OCI-LY1 (cell line): ENCODE results near the gene ERI2.

ENCODE experiments used
- H2AFZ ChIP-seq: fragments of 200-600 bp; sonication (generic), shearing (Covaris generic); 2 replicates; pipeline ENCODE4 v1.6.0; 2014; ENCODE audit warnings: antibody characterized with exemption, mild to moderate bottlenecking, low read length
- H3F3A ChIP-seq: fragments of 200-600 bp; sonication (generic), shearing (Covaris generic); 2 replicates; pipeline ENCODE4 v1.6.0; 2014; ENCODE audit warnings: mild to moderate bottlenecking, antibody characterized with exemption, low read length, moderate library complexity; ENCODE audit not compliant: insufficient read depth
- H3K27ac ChIP-seq: fragments of 200-600 bp; sonication (generic); 2 replicates; pipeline ENCODE4 v1.5.1; 2014; ENCODE audit warnings: low read length, mixed run types, mild to moderate bottlenecking, low read depth; ENCODE audit not compliant: poor library complexity, severe bottlenecking
- H3K27me3 ChIP-seq: fragments of 200-600 bp; sonication (generic); 2 replicates; pipeline ENCODE4 v1.6.0; 2014; ENCODE audit warnings: antibody characterized with exemption, mild to moderate bottlenecking, low read length, moderate library complexity; ENCODE audit not compliant: insufficient read depth
- H3K36me3 ChIP-seq: fragments of 200-600 bp; sonication (generic); 2 replicates; pipeline ENCODE4 v1.6.1; 2014; ENCODE audit warnings: mild to moderate bottlenecking, antibody characterized with exemption, low read length, moderate library complexity, mixed read lengths; ENCODE audit not compliant: insufficient read depth
- H3K4me1 ChIP-seq: fragments of 200-600 bp; sonication (generic); 2 replicates; pipeline ENCODE4 v1.5.1; 2014; ENCODE audit warnings: mild to moderate bottlenecking, low read length, moderate library complexity; ENCODE audit not compliant: insufficient read depth, severe bottlenecking
- H3K4me2 ChIP-seq: fragments of 200-600 bp; sonication (generic), shearing (Covaris generic); 2 replicates; pipeline ENCODE4 v1.6.1; 2014; ENCODE audit warnings: low read length
- H3K4me3 ChIP-seq: fragments of 200-600 bp; sonication (generic); 2 replicates; pipeline ENCODE4 v1.5.1; 2014; ENCODE audit warnings: low read length, low read depth, mild to moderate bottlenecking, mixed read lengths; ENCODE audit not compliant: poor library complexity, severe bottlenecking
- H3K79me2 ChIP-seq: fragments of 200-600 bp; shearing (Covaris generic); 2 replicates; pipeline ENCODE4 v1.6.1; 2016; ENCODE audit warnings: mixed run types, low read length, mixed read lengths; ENCODE audit not compliant: insufficient read depth
- H3K9ac ChIP-seq: fragments of 200-600 bp; sonication (generic), shearing (Covaris generic); 2 replicates; pipeline ENCODE4 v1.6.1; 2014; ENCODE audit warnings: mild to moderate bottlenecking, low read length, mixed read lengths
- H3K9me2 ChIP-seq: fragments of 200-600 bp; sonication (generic), shearing (Covaris generic); 2 replicates; pipeline ENCODE4 v1.6.1; 2014; ENCODE audit warnings: low read depth, mild to moderate bottlenecking, low read length, mixed read lengths
- H3K9me3 ChIP-seq: fragments of 200-600 bp; shearing (Covaris generic); 2 replicates; pipeline ENCODE4 v1.6.1; 2014; ENCODE audit warnings: low read length, mixed read lengths
- H4K20me1 ChIP-seq: fragments of 200-600 bp; sonication (generic), shearing (Covaris generic); 2 replicates; pipeline ENCODE4 v1.6.0; 2016; ENCODE audit warnings: mild to moderate bottlenecking, low read length; ENCODE audit not compliant: insufficient read depth
- EZH2 ChIP-seq: fragments of 200-600 bp; sonication (generic), shearing (Covaris generic); IDR thresholded peaks from 2 replicates; pipeline ENCODE4 v1.8.0; 2017; ENCODE audit warnings: borderline replicate concordance, mixed run types, mild to moderate bottlenecking, antibody characterized with exemption, low read length, moderate library complexity, mixed read lengths
- TF ChIP-seq, protein P1 (sequence below): fragments of 200-600 bp; sonication (generic), shearing (Covaris generic); IDR thresholded peaks from 2 replicates; pipeline ENCODE4 v1.5.1; 2017; ENCODE audit warnings: mild to moderate bottlenecking, antibody characterized with exemption, low read length, moderate library complexity, mixed read lengths

ERI2 gene

GRCh38 chr16:20746461-20746860 is 59.8 kb downstream of the ERI2 start:
- Histone ChIP-seq H3K27ac (no peak overlapping the region), H3K9me2 (no peaks in the 10 kb centered on the region), H3K4me1 (no peaks in the 10 kb centered on the region), H3K27me3 (no peaks in the 10 kb centered on the region), H3K4me2 (no peak overlapping the region), H3F3A (no peaks in the 10 kb centered on the region), H3K4me3 (no peak overlapping the region), H2AFZ (no peak overlapping the region), H3K79me2 (no peaks in the 10 kb centered on the region), H3K9ac (no peak overlapping the region), H4K20me1 (no peaks in the 10 kb centered on the region), H3K9me3 (peaks cover 11% of the 10 kb centered on the region), H3K36me3 (no peaks in the 10 kb centered on the region)
- TF ChIP-seq, protein P1, sequence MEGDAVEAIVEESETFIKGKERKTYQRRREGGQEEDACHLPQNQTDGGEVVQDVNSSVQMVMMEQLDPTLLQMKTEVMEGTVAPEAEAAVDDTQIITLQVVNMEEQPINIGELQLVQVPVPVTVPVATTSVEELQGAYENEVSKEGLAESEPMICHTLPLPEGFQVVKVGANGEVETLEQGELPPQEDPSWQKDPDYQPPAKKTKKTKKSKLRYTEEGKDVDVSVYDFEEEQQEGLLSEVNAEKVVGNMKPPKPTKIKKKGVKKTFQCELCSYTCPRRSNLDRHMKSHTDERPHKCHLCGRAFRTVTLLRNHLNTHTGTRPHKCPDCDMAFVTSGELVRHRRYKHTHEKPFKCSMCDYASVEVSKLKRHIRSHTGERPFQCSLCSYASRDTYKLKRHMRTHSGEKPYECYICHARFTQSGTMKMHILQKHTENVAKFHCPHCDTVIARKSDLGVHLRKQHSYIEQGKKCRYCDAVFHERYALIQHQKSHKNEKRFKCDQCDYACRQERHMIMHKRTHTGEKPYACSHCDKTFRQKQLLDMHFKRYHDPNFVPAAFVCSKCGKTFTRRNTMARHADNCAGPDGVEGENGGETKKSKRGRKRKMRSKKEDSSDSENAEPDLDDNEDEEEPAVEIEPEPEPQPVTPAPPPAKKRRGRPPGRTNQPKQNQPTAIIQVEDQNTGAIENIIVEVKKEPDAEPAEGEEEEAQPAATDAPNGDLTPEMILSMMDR, result no peak
- no peak for TF ChIP-seq EZH2
